ENCODE measurements around the gene ZNF189. TPM values are rescaled to one million over a fixed set of nuclear protein-coding genes. Genes with fewer than 3 reads are reported as not detected.

The ZNF189 gene
- total and polyA plus RNA-seq, 12 donors, result 17.8 to 86.8 (median 35.1) TPM

DNA sequence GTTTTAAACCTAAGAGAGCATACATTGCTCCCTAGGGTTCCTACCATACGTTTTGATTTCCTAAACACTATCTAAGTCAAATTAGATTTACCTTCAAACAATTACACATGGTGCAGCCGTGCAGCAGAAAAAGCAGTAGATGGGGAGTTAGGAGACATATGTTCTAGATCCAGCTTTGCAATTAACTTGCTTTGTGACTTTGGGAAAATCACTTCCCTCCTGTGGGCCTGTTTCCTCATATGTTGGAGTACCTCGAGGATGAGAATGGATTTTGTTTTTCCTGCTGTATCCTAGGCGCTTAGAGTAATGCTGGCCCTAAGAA lies 944 bp upstream of the ZNF189 start:
- H3K9me3 ChIP-seq (replicated peaks in 1 of 3), result no peaks in the 10 kb centered on the region
- TF ChIP-seq, protein P1, sequence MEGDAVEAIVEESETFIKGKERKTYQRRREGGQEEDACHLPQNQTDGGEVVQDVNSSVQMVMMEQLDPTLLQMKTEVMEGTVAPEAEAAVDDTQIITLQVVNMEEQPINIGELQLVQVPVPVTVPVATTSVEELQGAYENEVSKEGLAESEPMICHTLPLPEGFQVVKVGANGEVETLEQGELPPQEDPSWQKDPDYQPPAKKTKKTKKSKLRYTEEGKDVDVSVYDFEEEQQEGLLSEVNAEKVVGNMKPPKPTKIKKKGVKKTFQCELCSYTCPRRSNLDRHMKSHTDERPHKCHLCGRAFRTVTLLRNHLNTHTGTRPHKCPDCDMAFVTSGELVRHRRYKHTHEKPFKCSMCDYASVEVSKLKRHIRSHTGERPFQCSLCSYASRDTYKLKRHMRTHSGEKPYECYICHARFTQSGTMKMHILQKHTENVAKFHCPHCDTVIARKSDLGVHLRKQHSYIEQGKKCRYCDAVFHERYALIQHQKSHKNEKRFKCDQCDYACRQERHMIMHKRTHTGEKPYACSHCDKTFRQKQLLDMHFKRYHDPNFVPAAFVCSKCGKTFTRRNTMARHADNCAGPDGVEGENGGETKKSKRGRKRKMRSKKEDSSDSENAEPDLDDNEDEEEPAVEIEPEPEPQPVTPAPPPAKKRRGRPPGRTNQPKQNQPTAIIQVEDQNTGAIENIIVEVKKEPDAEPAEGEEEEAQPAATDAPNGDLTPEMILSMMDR (IDR thresholded peaks at IDR 0.05), result no peak
- no peak for TF ChIP-seq POLR2A (IDR thresholded peaks at IDR 0.05)
- H3K27me3 ChIP-seq, result no peaks in the 10 kb centered on the region
- H3K4me1 ChIP-seq (replicated peaks in 1 of 2), result peaks cover 25 to 70% of the 10 kb centered on the region in 2 donors
- intact Hi-C loops (cut with DNase I), result no loop called here
- peak overlapping the region; percentile 16 to 95 (median 81) for H3K27ac ChIP-seq
- peak overlapping the region in 2 of 4 donors; percentile 46 to 93 for H3K4me3 ChIP-seq
- peaks cover 0 to 24% of the 10 kb centered on the region in 2 donors for H3K36me3 ChIP-seq (replicated peaks in 1 of 2)
- no peak for DNase-seq
- WGBS, 4 donors, result 5 to 14% (median 7%) methylated on average over 4 of the region's 4 CpGs

DNA sequence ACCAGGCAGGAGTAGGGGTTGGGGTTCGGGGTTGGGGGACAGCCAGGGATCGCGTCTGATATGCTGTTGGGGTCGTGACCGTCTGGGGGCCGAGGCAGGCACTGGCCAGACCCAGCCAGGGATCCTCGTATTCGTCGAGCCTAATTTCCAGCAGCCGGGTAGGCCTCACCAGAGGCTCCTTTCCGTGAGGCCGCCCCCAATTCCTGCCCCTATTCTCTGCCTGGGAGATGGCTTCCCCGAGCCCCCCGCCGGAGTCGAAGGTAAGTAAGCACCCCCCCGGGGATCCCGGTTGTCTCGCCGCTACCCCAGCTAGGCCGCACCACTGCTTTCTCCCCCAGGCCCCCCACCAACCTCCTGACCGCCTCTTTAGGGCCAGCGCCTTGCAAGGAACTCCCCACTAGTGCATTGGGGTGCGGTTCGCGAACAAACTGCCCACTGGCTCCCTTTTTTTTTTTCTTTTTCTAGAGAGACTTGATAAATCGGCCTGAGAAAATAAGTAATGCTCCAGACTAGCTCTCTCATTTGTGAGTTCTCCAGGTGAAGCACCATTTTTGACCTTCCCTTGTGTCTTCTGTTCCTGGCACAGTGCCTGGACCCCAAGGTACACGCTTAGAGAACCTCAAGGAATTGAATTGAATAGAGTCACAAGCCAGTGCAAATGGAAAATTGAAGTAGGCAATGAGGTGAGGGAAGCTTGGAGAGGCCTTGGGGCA lies 435 bp downstream of the ZNF189 start:
- Histone ChIP-seq H3K4me1 (replicated peaks in 1 of 2) (peaks cover 25 to 68% of the 10 kb centered on the region in 2 donors), H3K27me3 (no peaks in the 10 kb centered on the region), H3K9me3 (replicated peaks in 1 of 3) (peaks cover 0 to 4% (median 0%) of the 10 kb centered on the region in 3 donors), H3K36me3 (replicated peaks in 1 of 2) (peaks cover 3 to 38% of the 10 kb centered on the region in 2 donors), H3K4me3 (peak overlapping the region in 3 of 4 donors; percentile 37 to 95 (median 93)), H3K27ac (peak overlapping the region; percentile 43 to 97 (median 88))
- intact Hi-C loops (cut with DNase I), result no loop called here
- WGBS, 4 donors, result 1 to 2% (median 1%) methylated on average over 19 to 28 of the region's 28 CpGs
- TF ChIP-seq, protein P1 (IDR thresholded peaks at IDR 0.05), result no peak
- TF ChIP-seq POLR2A (IDR thresholded peaks at IDR 0.05), result no peak
- DNase-seq, result peak in 6 of 7 donors; percentile 29 to 68 (median 44)

DNA sequence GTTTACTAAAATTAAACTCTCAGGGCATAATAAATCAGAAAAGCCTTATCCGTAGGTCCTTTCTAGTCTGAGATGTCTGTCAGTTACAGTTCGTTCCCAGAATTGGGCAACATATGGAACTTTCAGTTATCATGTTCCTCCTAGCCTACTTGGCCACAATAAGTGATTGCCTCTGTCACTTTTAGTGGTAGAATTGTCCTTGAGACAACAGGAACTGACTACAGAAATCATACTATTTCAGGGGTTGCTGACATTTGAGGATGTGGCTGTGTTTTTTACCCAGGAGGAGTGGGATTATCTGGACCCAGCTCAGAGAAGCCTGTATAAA lies 956 bp downstream of the ZNF189 start:
- Histone ChIP-seq H3K27ac (peak overlapping the region; percentile 43 to 97 (median 88)), H3K27me3 (no peaks in the 10 kb centered on the region), H3K4me3 (peak overlapping the region in 3 of 4 donors; percentile 37 to 95 (median 93)), H3K36me3 (replicated peaks in 1 of 2) (peaks cover 7 to 43% of the 10 kb centered on the region in 2 donors), H3K9me3 (replicated peaks in 1 of 3) (peaks cover 0 to 4% (median 0%) of the 10 kb centered on the region in 3 donors), H3K4me1 (replicated peaks in 1 of 2) (peaks cover 25 to 62% of the 10 kb centered on the region in 2 donors)
- intact Hi-C loops (cut with DNase I), result no loop called here
- DNase-seq, result peak in 1 of 7 donors; percentile 13
- 0 to 5% (median 3%) methylated on average over 2 of the region's 2 CpGs for WGBS, 4 donors
- TF ChIP-seq, protein P1 (IDR thresholded peaks at IDR 0.05), result no peak
- TF ChIP-seq POLR2A (IDR thresholded peaks at IDR 0.05), result no peak

DNA sequence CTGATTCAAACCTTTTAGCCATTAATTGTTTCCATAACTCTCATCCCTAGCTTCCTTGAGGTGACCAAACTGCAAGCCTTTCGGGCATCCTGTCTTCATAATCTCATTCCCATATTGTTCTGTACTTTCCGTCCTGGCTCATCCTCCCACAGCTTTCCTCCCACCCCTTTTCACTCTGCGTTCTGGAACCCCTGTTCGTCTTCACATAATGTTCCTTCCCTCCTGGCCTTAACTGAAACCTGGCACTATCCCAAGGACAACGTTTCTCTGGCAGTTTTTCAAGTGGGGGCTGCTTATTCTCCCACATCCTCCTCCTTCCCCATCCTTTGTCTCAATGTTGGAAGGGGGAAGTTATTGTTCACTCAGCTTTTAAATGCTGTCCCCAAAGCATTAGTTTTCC lies 1.5 kb downstream of the ZNF189 start:
- peak overlapping the region in 1 of 4 donors; percentile 93 for H3K4me3 ChIP-seq
- TF ChIP-seq, protein P1 (IDR thresholded peaks at IDR 0.05), result no peak
- TF ChIP-seq POLR2A (IDR thresholded peaks at IDR 0.05), result no peak
- intact Hi-C loops (cut with DNase I), result no loop called here
- peaks cover 25 to 58% of the 10 kb centered on the region in 2 donors for H3K4me1 ChIP-seq (replicated peaks in 1 of 2)
- DNase-seq, result peak in 6 of 7 donors; percentile 23 to 78 (median 35)
- H3K27me3 ChIP-seq, result no peaks in the 10 kb centered on the region
- WGBS, 4 donors, result 12 to 22% (median 16%) methylated on average over 5 of the region's 5 CpGs
- peaks cover 7 to 47% of the 10 kb centered on the region in 2 donors for H3K36me3 ChIP-seq (replicated peaks in 1 of 2)
- peak overlapping the region in 3 of 5 donors; percentile 88 to 97 (median 94) for H3K27ac ChIP-seq
- H3K9me3 ChIP-seq (replicated peaks in 1 of 3), result peaks cover 0 to 4% (median under 1%) of the 10 kb centered on the region in 3 donors

Measured in adrenal gland (tissue), 12 donors.